CD4-positive, alpha-beta T cell treated with Interleukin-10 for 1 hour (primary cell): ENCODE measurements around the gene C9.
"Not testable (repeated sequence)": the region's sequence is repeated elsewhere in the genome, so short reads cannot be mapped to it uniquely, and the experiment has no call there.

Experiments used
- DNase-seq: peaks from one replicate; pipeline ENCODE4 v3.0.0-alpha.2; 2020

C9 gene

GRCh38 chr5:39370555-39371366 lies 6.5 kb upstream of the C9 start:
- no peak for DNase-seq

GRCh38 chr5:39369123-39369815 lies 5.0 kb upstream of the C9 start:
- DNase-seq: no peak

GRCh38 chr5:39368116-39368515 lies 3.8 kb upstream of the C9 start:
- DNase-seq: no peak

- no peak for DNase-seq
Observed at GRCh38 chr5:39367711-39368110, 3.4 kb upstream of the C9 start.

- DNase-seq: no peak
Observed at GRCh38 chr5:39363217-39363616, 1.1 kb downstream of the C9 start.

- no peak for DNase-seq
Observed at GRCh38 chr5:39362646-39363045, 1.6 kb downstream of the C9 start.

- no peak for DNase-seq
Observed at GRCh38 chr5:39361306-39361705, 3.0 kb downstream of the C9 start.

- DNase-seq: no peak
Observed at GRCh38 chr5:39360471-39361111, 3.7 kb downstream of the C9 start.

GRCh38 chr5:39356263-39356662 lies 8.0 kb downstream of the C9 start:
- no peak for DNase-seq

- DNase-seq: no peak
Observed at GRCh38 chr5:39355324-39355723, 9.0 kb downstream of the C9 start.

GRCh38 chr5:39353717-39354399 lies 10.4 kb downstream of the C9 start:
- no peak for DNase-seq

- DNase-seq: no peak
Observed at GRCh38 chr5:39352951-39353350, 11.3 kb downstream of the C9 start.

- DNase-seq: no peak
Observed at GRCh38 chr5:39352170-39352569, 12.1 kb downstream of the C9 start.

GRCh38 chr5:39349484-39349883 lies 14.8 kb downstream of the C9 start:
- no peak for DNase-seq

GRCh38 chr5:39342460-39342859 lies 21.8 kb downstream of the C9 start:
- DNase-seq: no peak

- no peak for DNase-seq
Observed at GRCh38 chr5:39341896-39342295, 22.4 kb downstream of the C9 start.

- no peak for DNase-seq
Observed at GRCh38 chr5:39340506-39340905, 23.8 kb downstream of the C9 start.

GRCh38 chr5:39337252-39337915 lies 26.9 kb downstream of the C9 start:
- DNase-seq: no peak

GRCh38 chr5:39334296-39334695 lies 30.0 kb downstream of the C9 start:
- not testable (repeated sequence) for DNase-seq

GRCh38 chr5:39333104-39333503 lies 31.2 kb downstream of the C9 start:
- DNase-seq: no peak

- no peak for DNase-seq
Observed at GRCh38 chr5:39331861-39332381, 32.4 kb downstream of the C9 start.

- DNase-seq: no peak
Observed at GRCh38 chr5:39328731-39329130, 35.6 kb downstream of the C9 start.

- DNase-seq: no peak
Observed at GRCh38 chr5:39323542-39323941, 40.8 kb downstream of the C9 start.
